Measurements from ENCODE around the gene ATP13A3. TPM values are rescaled to one million over a fixed set of nuclear protein-coding genes. Genes with fewer than 3 reads are reported as not detected.

ATP13A3 gene
- total and polyA plus RNA-seq, 2 donors (not counting 1 experiment from before 2014, with no cell fraction given), result 222 to 285 TPM

DNA sequence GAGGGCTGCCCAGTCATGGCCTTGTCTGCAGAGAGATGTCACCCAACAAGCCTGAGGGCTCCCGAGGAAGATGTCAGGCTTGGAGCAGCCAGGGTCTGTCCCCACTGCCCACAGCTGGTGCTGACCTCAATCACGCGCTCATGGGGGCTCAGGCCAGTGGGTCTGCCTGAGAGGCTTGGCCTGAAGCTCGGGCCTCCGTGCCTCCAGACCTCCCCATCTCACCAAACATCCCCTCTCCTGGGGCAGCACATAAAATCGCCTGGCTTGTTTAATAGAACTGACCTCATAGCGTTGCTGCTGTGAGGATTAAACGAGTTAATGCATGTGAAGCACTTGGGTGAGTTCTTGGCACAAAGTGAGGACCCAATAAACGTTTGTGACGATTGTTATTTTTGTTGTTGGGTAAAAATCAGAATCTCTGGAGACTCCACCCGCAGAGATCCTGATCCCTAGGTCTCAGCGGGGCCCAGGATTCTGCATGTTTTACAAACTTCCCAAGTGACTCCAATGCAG lies 120.8 kb downstream of the ATP13A3 start:
- H4K20me1 ChIP-seq (ENCODE audit: control insufficient read depth, extremely low read depth, insufficient read depth, low read length), result no peaks in the 10 kb centered on the region
- H3K27ac ChIP-seq (ENCODE audit: insufficient read depth, low read length), result no peak overlapping the region
- no peaks in the 10 kb centered on the region for H3K9me3 ChIP-seq (ENCODE audit: control insufficient read depth, insufficient read depth, low read depth, low read length)
- peaks cover 23% of the 10 kb centered on the region for H3K4me1 ChIP-seq (ENCODE audit: control insufficient read depth, extremely low read depth, insufficient read depth, low read length)
- no peak overlapping the region for H2AFZ ChIP-seq (ENCODE audit: low read length)
- no peaks in the 10 kb centered on the region for H3K36me3 ChIP-seq (ENCODE audit: control insufficient read depth, insufficient read depth, low read length)
- DNase-seq (ENCODE audit: low read depth in 2 of 2), result no peak
- H3K9ac ChIP-seq (ENCODE audit: insufficient read depth, low read length), result no peak overlapping the region
- TF ChIP-seq, protein P1, sequence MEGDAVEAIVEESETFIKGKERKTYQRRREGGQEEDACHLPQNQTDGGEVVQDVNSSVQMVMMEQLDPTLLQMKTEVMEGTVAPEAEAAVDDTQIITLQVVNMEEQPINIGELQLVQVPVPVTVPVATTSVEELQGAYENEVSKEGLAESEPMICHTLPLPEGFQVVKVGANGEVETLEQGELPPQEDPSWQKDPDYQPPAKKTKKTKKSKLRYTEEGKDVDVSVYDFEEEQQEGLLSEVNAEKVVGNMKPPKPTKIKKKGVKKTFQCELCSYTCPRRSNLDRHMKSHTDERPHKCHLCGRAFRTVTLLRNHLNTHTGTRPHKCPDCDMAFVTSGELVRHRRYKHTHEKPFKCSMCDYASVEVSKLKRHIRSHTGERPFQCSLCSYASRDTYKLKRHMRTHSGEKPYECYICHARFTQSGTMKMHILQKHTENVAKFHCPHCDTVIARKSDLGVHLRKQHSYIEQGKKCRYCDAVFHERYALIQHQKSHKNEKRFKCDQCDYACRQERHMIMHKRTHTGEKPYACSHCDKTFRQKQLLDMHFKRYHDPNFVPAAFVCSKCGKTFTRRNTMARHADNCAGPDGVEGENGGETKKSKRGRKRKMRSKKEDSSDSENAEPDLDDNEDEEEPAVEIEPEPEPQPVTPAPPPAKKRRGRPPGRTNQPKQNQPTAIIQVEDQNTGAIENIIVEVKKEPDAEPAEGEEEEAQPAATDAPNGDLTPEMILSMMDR (conservative IDR thresholded peaks at IDR 0.05 in 1 of 2, IDR thresholded peaks at IDR 0.05 in 1 of 2; ENCODE audit: low read depth in 1 of 2, low read length in 2 of 2), result no peak
- no peak for TF ChIP-seq EZH2 (IDR thresholded peaks at IDR 0.05; ENCODE audit: low read length, missing control alignments)
- H3K27me3 ChIP-seq (ENCODE audit: control insufficient read depth, insufficient read depth, low read length), result peaks cover 8% of the 10 kb centered on the region
- no peak overlapping the region for H3K4me3 ChIP-seq (replicated peaks in 1 of 4; ENCODE audit: control extremely low read depth in 1 of 4, insufficient read depth in 1 of 4, low read depth in 3 of 4, low read length in 4 of 4)
- H3K79me2 ChIP-seq (ENCODE audit: control insufficient read depth, insufficient read depth, low read length), result no peaks in the 10 kb centered on the region
- no peak overlapping the region for H3K4me2 ChIP-seq (ENCODE audit: extremely low read depth, insufficient read depth, low read length)

DNA sequence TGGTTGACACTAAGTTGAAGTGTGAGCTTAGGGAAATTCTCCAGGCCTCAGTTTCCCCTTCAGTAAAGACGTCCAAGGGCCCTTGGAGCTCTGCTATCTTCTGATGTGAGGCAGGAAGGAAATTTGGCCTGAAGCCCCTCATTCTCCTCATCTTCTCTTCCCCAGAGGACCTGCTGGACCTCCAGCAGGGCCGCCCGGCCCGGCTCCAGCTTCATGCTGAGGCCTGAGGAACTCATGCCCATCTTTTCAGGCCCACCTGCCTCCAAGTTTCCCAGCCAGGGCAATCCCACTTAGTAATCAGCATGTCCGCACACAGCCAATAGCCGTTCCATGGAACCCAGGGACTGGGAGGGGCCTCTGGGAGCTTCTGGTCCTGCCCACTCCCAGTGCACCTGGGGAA lies 121.3 kb downstream of the ATP13A3 start:
- Histone ChIP-seq H3K4me1 (ENCODE audit: control insufficient read depth, extremely low read depth, insufficient read depth, low read length) (peaks cover 23% of the 10 kb centered on the region), H4K20me1 (ENCODE audit: control insufficient read depth, extremely low read depth, insufficient read depth, low read length) (no peaks in the 10 kb centered on the region), H3K36me3 (ENCODE audit: control insufficient read depth, insufficient read depth, low read length) (no peaks in the 10 kb centered on the region), H3K27me3 (ENCODE audit: control insufficient read depth, insufficient read depth, low read length) (peaks cover 5% of the 10 kb centered on the region), H3K27ac (ENCODE audit: insufficient read depth, low read length) (no peak overlapping the region), H2AFZ (ENCODE audit: low read length) (no peak overlapping the region), H3K9ac (ENCODE audit: insufficient read depth, low read length) (no peak overlapping the region), H3K79me2 (ENCODE audit: control insufficient read depth, insufficient read depth, low read length) (no peaks in the 10 kb centered on the region), H3K9me3 (ENCODE audit: control insufficient read depth, insufficient read depth, low read depth, low read length) (no peaks in the 10 kb centered on the region), H3K4me3 (replicated peaks in 1 of 4; ENCODE audit: control extremely low read depth in 1 of 4, insufficient read depth in 1 of 4, low read depth in 3 of 4, low read length in 4 of 4) (no peak overlapping the region), H3K4me2 (ENCODE audit: extremely low read depth, insufficient read depth, low read length) (no peak overlapping the region)
- DNase-seq (ENCODE audit: low read depth in 2 of 2), result no peak
- no peak for TF ChIP-seq EZH2 (IDR thresholded peaks at IDR 0.05; ENCODE audit: low read length, missing control alignments)
- TF ChIP-seq, protein P1 (conservative IDR thresholded peaks at IDR 0.05 in 1 of 2, IDR thresholded peaks at IDR 0.05 in 1 of 2; ENCODE audit: low read depth in 1 of 2, low read length in 2 of 2), result no peak

DNA sequence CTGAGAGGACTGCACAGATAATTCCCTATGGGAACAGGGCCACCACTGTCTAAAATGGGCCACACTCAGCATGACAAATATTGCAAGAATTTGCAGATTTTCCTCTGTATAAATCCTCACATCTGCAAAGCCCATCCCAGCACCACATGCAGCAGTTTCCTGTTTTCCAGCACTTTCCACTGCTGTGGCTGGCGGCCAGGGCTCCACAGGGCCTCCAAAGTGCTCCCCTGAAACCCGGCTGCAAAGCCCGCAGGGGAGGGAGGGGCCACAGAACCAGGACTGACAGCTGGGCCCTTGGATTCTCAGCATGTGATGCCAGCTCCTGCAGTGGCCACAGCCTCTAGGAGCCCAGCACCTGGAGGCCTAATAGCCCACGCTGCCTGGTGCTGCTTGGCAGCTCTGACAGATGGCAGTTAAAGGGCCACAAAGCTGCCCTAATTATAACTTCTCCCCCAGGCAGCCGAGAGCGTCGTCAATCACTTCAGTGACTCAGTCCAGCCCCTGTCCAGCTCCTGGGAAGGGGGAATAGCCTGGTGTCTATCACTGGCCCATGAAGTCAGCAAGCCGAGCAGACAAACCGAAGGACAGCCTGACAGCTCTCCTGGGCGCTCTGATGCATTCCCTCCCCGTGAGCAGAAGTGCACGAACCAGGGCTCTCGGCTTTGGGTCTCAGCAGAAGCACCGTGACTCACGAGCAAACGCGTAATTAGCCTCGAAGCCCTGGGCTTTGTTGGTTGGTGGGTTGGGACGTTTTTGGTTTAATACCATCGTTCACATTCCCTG lies 122.0 kb downstream of the ATP13A3 start:
- Histone ChIP-seq H3K4me3 (replicated peaks in 1 of 4; ENCODE audit: control extremely low read depth in 1 of 4, insufficient read depth in 1 of 4, low read depth in 3 of 4, low read length in 4 of 4) (no peak overlapping the region), H3K9me3 (ENCODE audit: control insufficient read depth, insufficient read depth, low read depth, low read length) (no peaks in the 10 kb centered on the region), H3K27me3 (ENCODE audit: control insufficient read depth, insufficient read depth, low read length) (peaks cover 4% of the 10 kb centered on the region), H3K9ac (ENCODE audit: insufficient read depth, low read length) (no peak overlapping the region), H3K36me3 (ENCODE audit: control insufficient read depth, insufficient read depth, low read length) (no peaks in the 10 kb centered on the region), H3K27ac (ENCODE audit: insufficient read depth, low read length) (peak overlapping the region; percentile 7), H3K4me1 (ENCODE audit: control insufficient read depth, extremely low read depth, insufficient read depth, low read length) (peaks cover 23% of the 10 kb centered on the region), H4K20me1 (ENCODE audit: control insufficient read depth, extremely low read depth, insufficient read depth, low read length) (no peaks in the 10 kb centered on the region), H3K4me2 (ENCODE audit: extremely low read depth, insufficient read depth, low read length) (peak overlapping the region; percentile 70), H3K79me2 (ENCODE audit: control insufficient read depth, insufficient read depth, low read length) (no peaks in the 10 kb centered on the region), H2AFZ (ENCODE audit: low read length) (peak overlapping the region; percentile 16)
- DNase-seq (ENCODE audit: low read depth in 2 of 2), result peak; percentile 65 to 87
- TF ChIP-seq, protein P1 (conservative IDR thresholded peaks at IDR 0.05 in 1 of 2, IDR thresholded peaks at IDR 0.05 in 1 of 2; ENCODE audit: low read depth in 1 of 2, low read length in 2 of 2), result no peak
- TF ChIP-seq EZH2 (IDR thresholded peaks at IDR 0.05; ENCODE audit: low read length, missing control alignments), result no peak
